ENCODE measurements around the gene DHDDS. TPM values are rescaled to one million over a fixed set of nuclear protein-coding genes. Genes with fewer than 3 reads are reported as not detected.

Gene DHDDS
- total RNA-seq, 4 donors from 2014 or later, result 24.7 to 45.4 (median 32.8) TPM

- 71 to 77% methylated on average over 5 of the region's 5 CpGs for WGBS, 2 donors
- no peak overlapping the region for H3K4me3 ChIP-seq
- H3K9me3 ChIP-seq, result no peaks in the 10 kb centered on the region
- TF ChIP-seq POLR2A (IDR thresholded peaks at IDR 0.05) (no peak), CTCF (IDR thresholded peaks at IDR 0.05) (no peak), EP300 (IDR thresholded peaks at IDR 0.05) (no peak)
- peaks cover 0 to 39% (median 27%) of the 10 kb centered on the region in 4 donors for H3K4me1 ChIP-seq
- peaks cover 5 to 64% (median 10%) of the 10 kb centered on the region in 3 donors for H3K36me3 ChIP-seq
- H3K27me3 ChIP-seq, result no peaks in the 10 kb centered on the region
- H3K27ac ChIP-seq, result no peak overlapping the region
- DNase-seq (ENCODE audit: low spot score in 2 of 2), result no peak
Measured at GRCh38 chr1:26469558-26469957, 37.4 kb downstream of the DHDDS start.

- TF ChIP-seq CTCF (IDR thresholded peaks at IDR 0.05) (no peak), POLR2A (IDR thresholded peaks at IDR 0.05) (no peak), EP300 (IDR thresholded peaks at IDR 0.05) (no peak)
- Histone ChIP-seq H3K4me3 (peak overlapping the region in 3 of 4 donors; percentile 72 to 99 (median 90)), H3K9me3 (no peaks in the 10 kb centered on the region), H3K4me1 (peaks cover 0 to 43% (median 28%) of the 10 kb centered on the region in 4 donors), H3K27ac (peak overlapping the region in 2 of 4 donors; percentile 100), H3K36me3 (peaks cover 5 to 56% (median 10%) of the 10 kb centered on the region in 3 donors), H3K27me3 (no peaks in the 10 kb centered on the region)
- 40 to 41% methylated on average over 14 of the region's 14 CpGs for WGBS, 2 donors
- no peak for DNase-seq (ENCODE audit: low spot score in 2 of 2)
Measured at GRCh38 chr1:26470878-26471497, 38.9 kb downstream of the DHDDS start.

- TF ChIP-seq EP300 (IDR thresholded peaks at IDR 0.05), result no peak
- TF ChIP-seq POLR2A (IDR thresholded peaks at IDR 0.05), result no peak
- no peak for TF ChIP-seq CTCF (IDR thresholded peaks at IDR 0.05)
- 1% methylated on average over 23 to 48 of the region's 52 CpGs for WGBS, 2 donors
- H3K4me1 ChIP-seq, result peaks cover 0 to 47% (median 28%) of the 10 kb centered on the region in 4 donors
- peak; percentile 29 to 33 for DNase-seq (ENCODE audit: low spot score in 2 of 2)
- H3K27me3 ChIP-seq, result no peaks in the 10 kb centered on the region
- H3K4me3 ChIP-seq, result peak overlapping the region; percentile 72 to 99 (median 90)
- peaks cover 5 to 56% (median 10%) of the 10 kb centered on the region in 3 donors for H3K36me3 ChIP-seq
- no peaks in the 10 kb centered on the region for H3K9me3 ChIP-seq
- H3K27ac ChIP-seq, result peak overlapping the region; percentile 96 to 100 (median 100)
Measured at GRCh38 chr1:26471498-26472319, 39.6 kb downstream of the DHDDS start.

- Histone ChIP-seq H3K27me3 (no peaks in the 10 kb centered on the region), H3K36me3 (peaks cover 5 to 56% (median 10%) of the 10 kb centered on the region in 3 donors), H3K27ac (peak within 1 kb of the TSS; percentile 96 to 100 (median 100)), H3K9me3 (no peaks in the 10 kb centered on the region), H3K4me1 (peaks cover 0 to 50% (median 28%) of the 10 kb centered on the region in 4 donors), H3K4me3 (peak within 1 kb of the TSS; percentile 72 to 99 (median 90))
- TF ChIP-seq POLR2A (IDR thresholded peaks at IDR 0.05), result peak; percentile 36 to 75
- peak in 2 of 5 experiments; percentile 12 to 17 for TF ChIP-seq CTCF (IDR thresholded peaks at IDR 0.05)
- TF ChIP-seq EP300 (IDR thresholded peaks at IDR 0.05), result peak in 1 of 2 donors; percentile 83
- 0 to 1% methylated on average over 26 to 51 of the region's 69 CpGs for WGBS, 2 donors
- DNase-seq (ENCODE audit: low spot score in 2 of 2), result peak; percentile 93 to 94
Measured at GRCh38 chr1:26472320-26472900, 40.3 kb downstream of the DHDDS start, which contains the start of gene HMGN2. HMGN2 (plus strand) TSS chr1:26472440; CDS start chr1:26472613, 173 bp downstream.

Data from tibial nerve (tissue), 4 donors.